Thyroid gland (tissue), 4 donors: Measurements from ENCODE around the gene SUCNR1. TPM values are rescaled to one million over a fixed set of nuclear protein-coding genes. Genes with fewer than 3 reads are reported as not detected.
"Not testable (repeated sequence)": the region's sequence is repeated elsewhere in the genome, so short reads cannot be mapped to it uniquely, and the experiment has no call there.

ENCODE experiments used
- DNase-seq, 2 donors: peaks; one replicate each; pipeline ENCODE4 v3.0.0-alpha.2; 2019
- H3K27ac ChIP-seq, 3 donors: fragments of 200-600 bp; sonication (generic); 1 replicate in 2 of 3; 2 replicates in 1 of 3; pipeline ENCODE4 v1.5.1; 2016 to 2019; ENCODE audit warnings: mild to moderate bottlenecking in 1 of 3, moderate library complexity in 1 of 3
- H3K27me3 ChIP-seq: fragments of 200-600 bp; sonication (generic); one replicate; pipeline ENCODE4 v1.5.1; 2019
- H3K36me3 ChIP-seq, 2 donors: fragments of 200-600 bp; sonication (generic); one replicate each; pipeline ENCODE4 v1.5.1; 2016 to 2019
- H3K4me1 ChIP-seq, 2 donors: fragments of 200-600 bp; sonication (generic); one replicate each; pipeline ENCODE4 v1.5.1; 2017 to 2019
- H3K4me3 ChIP-seq, 3 donors: fragments of 200-600 bp; sonication (generic); replicated peaks in 1 of 3; 1 replicate in 2 of 3; 2 replicates in 1 of 3; pipeline ENCODE4 v1.5.1; 2016; ENCODE audit warnings: mild to moderate bottlenecking in 1 of 3
- H3K9me3 ChIP-seq: fragments of 200-600 bp; sonication (generic); one replicate; pipeline ENCODE4 v1.5.1; 2017
- POLR2A ChIP-seq, 2 donors: fragments of 450-650 bp; IDR thresholded peaks; one replicate each; pipeline ENCODE4 v1.6.1; 2017; ENCODE audit warnings: antibody characterized with exemption in 2 of 2, mild to moderate bottlenecking in 2 of 2, moderate library complexity in 1 of 2
- WGBS, 2 donors: methylation state at CpG; one replicate each; pipeline ENCODE4 v1.1.5; 2017; 5-methylcytosine and 5-hydroxymethylcytosine counted together
- intact Hi-C: fragments of 100-400 bp; cut with DNase I; formaldehyde crosslinking; loops from one replicate; pipeline ENCODE4 v1.15.1; 2023
- total RNA-seq, 4 donors: library from RNA; depleted of rRNA; stranded (reverse); fragments of >200 nt; gene quantifications; one replicate each; pipeline ENCODE4 v1.2.3, GENCODE V29; 2016
- TF ChIP-seq, protein P1 (sequence below), 6 experiments: fragments of 200-600 bp in 3 of 6; fragments of 450-650 bp in 3 of 6; sonication (generic) in 3 of 6; IDR thresholded peaks; one replicate each; pipeline ENCODE4 v1.5.1; 2016 to 2019; ENCODE audit warnings: antibody characterized with exemption in 6 of 6, mild to moderate bottlenecking in 2 of 6, inconsistent platforms in 1 of 6, moderate library complexity in 1 of 6

SUCNR1 gene
- total RNA-seq, 4 donors from 2014 or later = 9.0 to 12.4 (median 10.4) TPM

DNA sequence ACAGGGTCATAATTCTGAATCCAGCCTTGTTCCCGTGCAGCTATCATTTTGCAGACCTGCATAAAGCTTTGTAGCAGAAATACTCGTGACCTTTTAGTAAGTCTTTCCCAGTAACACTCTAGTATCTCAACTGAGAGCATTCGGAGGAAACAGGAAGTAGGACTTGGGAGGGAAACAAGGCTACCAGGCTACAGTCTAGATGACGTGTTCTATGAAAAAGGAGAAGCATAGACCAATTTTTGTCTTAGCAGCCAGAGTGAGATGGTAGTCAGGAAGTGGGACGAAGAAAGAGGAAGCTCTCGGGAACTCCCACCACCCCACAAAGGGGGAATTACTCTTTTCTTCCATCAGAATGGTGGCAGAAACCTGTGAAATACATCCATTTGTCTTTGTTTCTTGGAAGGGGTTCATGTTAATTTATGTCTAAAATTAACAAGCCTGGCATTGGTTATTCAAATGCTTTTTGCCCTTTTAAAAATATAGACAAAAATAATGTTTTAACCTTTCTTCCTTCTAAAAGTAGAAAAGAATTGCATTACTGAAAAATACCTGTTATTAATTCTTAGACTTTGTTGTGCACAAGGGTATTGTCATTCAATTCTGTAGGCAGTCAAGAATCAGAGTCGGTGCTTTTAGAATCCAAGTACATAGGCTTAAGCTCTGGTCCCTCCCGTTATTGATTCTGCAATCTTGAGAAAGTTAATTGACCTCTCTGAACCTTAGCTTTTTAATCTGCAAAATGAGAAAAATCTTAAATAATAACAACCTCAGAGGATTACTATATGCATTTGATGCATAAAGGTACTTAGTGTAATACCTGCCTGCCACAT is 1.6 kb upstream of the SUCNR1 start:
- Histone ChIP-seq H3K36me3 (no peaks in the 10 kb centered on the region), H3K9me3 (no peaks in the 10 kb centered on the region), H3K27me3 (no peaks in the 10 kb centered on the region), H3K4me3 (no peak overlapping the region), H3K4me1 (no peaks in the 10 kb centered on the region), H3K27ac (peak overlapping the region in 2 of 3 donors; percentile 18 to 41)
- intact Hi-C loops = no loop called here
- 66 to 71% methylated on average over 8 of the region's 8 CpGs for WGBS, 2 donors
- peak in 1 of 2 donors; percentile 5 for TF ChIP-seq POLR2A (IDR thresholded peaks at IDR 0.05)
- TF ChIP-seq, protein P1, sequence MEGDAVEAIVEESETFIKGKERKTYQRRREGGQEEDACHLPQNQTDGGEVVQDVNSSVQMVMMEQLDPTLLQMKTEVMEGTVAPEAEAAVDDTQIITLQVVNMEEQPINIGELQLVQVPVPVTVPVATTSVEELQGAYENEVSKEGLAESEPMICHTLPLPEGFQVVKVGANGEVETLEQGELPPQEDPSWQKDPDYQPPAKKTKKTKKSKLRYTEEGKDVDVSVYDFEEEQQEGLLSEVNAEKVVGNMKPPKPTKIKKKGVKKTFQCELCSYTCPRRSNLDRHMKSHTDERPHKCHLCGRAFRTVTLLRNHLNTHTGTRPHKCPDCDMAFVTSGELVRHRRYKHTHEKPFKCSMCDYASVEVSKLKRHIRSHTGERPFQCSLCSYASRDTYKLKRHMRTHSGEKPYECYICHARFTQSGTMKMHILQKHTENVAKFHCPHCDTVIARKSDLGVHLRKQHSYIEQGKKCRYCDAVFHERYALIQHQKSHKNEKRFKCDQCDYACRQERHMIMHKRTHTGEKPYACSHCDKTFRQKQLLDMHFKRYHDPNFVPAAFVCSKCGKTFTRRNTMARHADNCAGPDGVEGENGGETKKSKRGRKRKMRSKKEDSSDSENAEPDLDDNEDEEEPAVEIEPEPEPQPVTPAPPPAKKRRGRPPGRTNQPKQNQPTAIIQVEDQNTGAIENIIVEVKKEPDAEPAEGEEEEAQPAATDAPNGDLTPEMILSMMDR (IDR thresholded peaks at IDR 0.05) = no peak
- no peak for DNase-seq

- H3K4me1 ChIP-seq, DNase-seq, H3K36me3 ChIP-seq, H3K4me3 ChIP-seq, intact Hi-C loops, H3K9me3 ChIP-seq, H3K27me3 ChIP-seq: not testable (repeated sequence)
- WGBS, 2 donors = 87% methylated on average over 5 of the region's 5 CpGs
- H3K27ac ChIP-seq = peak overlapping the region in 2 of 3 donors; percentile 38 to 51
These were observed 636 bp downstream of the SUCNR1 start for GRCh38 chr3:151874079-151874478.

GRCh38 chr3:151875759-151876158 is 2.3 kb downstream of the SUCNR1 start:
- Histone ChIP-seq H3K27ac (peak overlapping the region in 1 of 3 donors; percentile 51), H3K36me3 (no peaks in the 10 kb centered on the region), H3K27me3 (no peaks in the 10 kb centered on the region), H3K4me3 (peak overlapping the region in 1 of 3 donors; percentile 3), H3K9me3 (no peaks in the 10 kb centered on the region), H3K4me1 (no peaks in the 10 kb centered on the region)
- no peak for DNase-seq
- TF ChIP-seq, protein P1 (IDR thresholded peaks at IDR 0.05) = no peak
- TF ChIP-seq POLR2A (IDR thresholded peaks at IDR 0.05) = no peak
- intact Hi-C loops = no loop called here
- WGBS, 2 donors = 54 to 60% methylated on average over 3 of the region's 3 CpGs

GRCh38 chr3:151877269-151877668 is 3.8 kb downstream of the SUCNR1 start:
- TF ChIP-seq, protein P1 (IDR thresholded peaks at IDR 0.05) = no peak
- TF ChIP-seq POLR2A (IDR thresholded peaks at IDR 0.05) = no peak
- Histone ChIP-seq H3K4me1 (no peaks in the 10 kb centered on the region), H3K27me3 (no peaks in the 10 kb centered on the region), H3K9me3 (no peaks in the 10 kb centered on the region), H3K36me3 (no peaks in the 10 kb centered on the region), H3K4me3 (no peak overlapping the region), H3K27ac (no peak overlapping the region)
- intact Hi-C loops = no loop called here
- 72 to 84% methylated on average over 2 of the region's 2 CpGs for WGBS, 2 donors
- DNase-seq = no peak

DNA sequence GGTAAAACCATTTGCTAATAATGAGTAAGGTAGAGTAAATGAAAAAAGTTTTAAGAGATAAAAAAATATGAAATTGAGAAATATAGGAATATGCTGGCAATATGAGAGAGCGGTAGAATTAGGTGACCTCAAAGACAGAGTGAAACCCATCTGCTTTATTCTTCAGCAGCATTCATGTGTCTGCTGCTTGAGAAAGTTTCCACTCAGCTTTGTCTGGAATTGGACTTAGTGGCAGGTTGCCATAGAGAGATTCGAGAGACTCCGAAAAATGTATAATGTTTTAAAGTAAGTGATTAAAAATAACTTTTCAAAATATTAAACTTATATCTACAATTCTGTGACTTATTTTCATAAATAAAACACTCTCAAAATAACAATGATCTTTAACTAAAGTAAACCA is 5.0 kb downstream of the SUCNR1 start:
- Histone ChIP-seq H3K4me1 (no peaks in the 10 kb centered on the region), H3K27ac (no peak overlapping the region), H3K27me3 (no peaks in the 10 kb centered on the region), H3K9me3 (no peaks in the 10 kb centered on the region), H3K4me3 (no peak overlapping the region), H3K36me3 (no peaks in the 10 kb centered on the region)
- intact Hi-C loops = no loop called here
- 75 to 79% methylated on average over 3 of the region's 3 CpGs for WGBS, 2 donors
- no peak for DNase-seq
- TF ChIP-seq POLR2A (IDR thresholded peaks at IDR 0.05) = no peak
- TF ChIP-seq, protein P1 (IDR thresholded peaks at IDR 0.05) = no peak
